Skin of body (tissue), 2 donors: ENCODE results near the gene GLT6D1. TPM values are rescaled to one million over a fixed set of nuclear protein-coding genes. Genes with fewer than 3 reads are reported as not detected.

Source experiments
- DNase-seq: peaks from one replicate; lab custom pipeline; 2025; lab: John Stamatoyannopoulos, UW
- total RNA-seq: library from RNA; depleted of rRNA; stranded (reverse); fragments of >200 nt; gene quantifications from one replicate; pipeline ENCODE4 v1.2.3, GENCODE V29; 2014

GLT6D1 gene
- total RNA-seq, 1 donor from 2014 or later = not detected

- no peak for DNase-seq
Observed at GRCh38 chr9:135622415-135623020, 16.8 kb downstream of the GLT6D1 start.

GRCh38 chr9:135620558-135620957 lies 18.8 kb downstream of the GLT6D1 start:
- DNase-seq = no peak

GRCh38 chr9:135619599-135619886 lies 19.8 kb downstream of the GLT6D1 start:
- no peak for DNase-seq

- no peak for DNase-seq
Observed at GRCh38 chr9:135618866-135619598, 20.3 kb downstream of the GLT6D1 start.

- DNase-seq = no peak
Observed at GRCh38 chr9:135617991-135618411, 21.3 kb downstream of the GLT6D1 start.

- DNase-seq = no peak
Observed at GRCh38 chr9:135617538-135617900, 21.8 kb downstream of the GLT6D1 start.

- DNase-seq = no peak
Observed at GRCh38 chr9:135616619-135617537, 22.5 kb downstream of the GLT6D1 start.

GRCh38 chr9:135615666-135616618 lies 23.4 kb downstream of the GLT6D1 start:
- DNase-seq = no peak

- DNase-seq = no peak
Observed at GRCh38 chr9:135614821-135615665, 24.3 kb downstream of the GLT6D1 start.

GRCh38 chr9:135613946-135614805 lies 25.2 kb downstream of the GLT6D1 start:
- DNase-seq = no peak

- DNase-seq = no peak
Observed at GRCh38 chr9:135612981-135613910, 26.1 kb downstream of the GLT6D1 start.

- no peak for DNase-seq
Observed at GRCh38 chr9:135612437-135612836, 26.9 kb downstream of the GLT6D1 start.

- DNase-seq = no peak
Observed at GRCh38 chr9:135611875-135612209, 27.5 kb downstream of the GLT6D1 start.

GRCh38 chr9:135611142-135611874 lies 28.0 kb downstream of the GLT6D1 start:
- no peak for DNase-seq

- DNase-seq = no peak
Observed at GRCh38 chr9:135610290-135611141, 28.8 kb downstream of the GLT6D1 start.

GRCh38 chr9:135609366-135609955 lies 29.9 kb downstream of the GLT6D1 start:
- DNase-seq = no peak
